ENCODE data around the gene CHMP1B. TPM values are rescaled to one million over a fixed set of nuclear protein-coding genes. Genes with fewer than 3 reads are reported as not detected.
A peak's percentile ranks its signal among the peaks of the same experiment; 100 is the strongest.

The CHMP1B gene
- 43.1 TPM for polyA plus RNA-seq (ENCODE audit: insufficient read length)
- long read RNA-seq, donor 1, transcript CHMP1B-201 (1 exons, 3,054 nt): major isoform, 137 of 137 reads
- long read RNA-seq, donor 1, partial matches to known transcripts: 0 of 137 reads
- long read RNA-seq, donor 1, other reads (novel, unspliced or antisense): 0 of 137 reads
- long read RNA-seq, donor 2, transcript CHMP1B-201 (1 exons, 3,054 nt): major isoform, 101 of 101 reads
- long read RNA-seq, donor 2, partial matches to known transcripts: 0 of 101 reads
- long read RNA-seq, donor 2, other reads (novel, unspliced or antisense): 0 of 101 reads
- long read RNA-seq, donor 3, transcript CHMP1B-201 (1 exons, 3,054 nt): major isoform, 80 of 80 reads
- long read RNA-seq, donor 3, partial matches to known transcripts: 0 of 80 reads
- long read RNA-seq, donor 3, other reads (novel, unspliced or antisense): 0 of 80 reads
- long read RNA-seq, donor 4, transcript CHMP1B-201 (1 exons, 3,054 nt): major isoform, 15 of 15 reads
- long read RNA-seq, donor 4, partial matches to known transcripts: 0 of 15 reads
- long read RNA-seq, donor 4, other reads (novel, unspliced or antisense): 0 of 15 reads
- long read RNA-seq, donor 5, transcript CHMP1B-201 (1 exons, 3,054 nt): major isoform, 155 of 155 reads
- long read RNA-seq, donor 5, partial matches to known transcripts: 0 of 155 reads
- long read RNA-seq, donor 5, other reads (novel, unspliced or antisense): 0 of 155 reads
- long read RNA-seq, donor 6, transcript CHMP1B-201 (1 exons, 3,054 nt): major isoform, 93 of 93 reads
- long read RNA-seq, donor 6, partial matches to known transcripts: 0 of 93 reads
- long read RNA-seq, donor 6, other reads (novel, unspliced or antisense): 0 of 93 reads
- long read RNA-seq, donor 7, transcript CHMP1B-201 (1 exons, 3,054 nt): major isoform, 123 of 123 reads
- long read RNA-seq, donor 7, partial matches to known transcripts: 0 of 123 reads
- long read RNA-seq, donor 7, other reads (novel, unspliced or antisense): 0 of 123 reads
- long read RNA-seq, donor 8, transcript CHMP1B-201 (1 exons, 3,054 nt): major isoform, 43 of 43 reads
- long read RNA-seq, donor 8, partial matches to known transcripts: 0 of 43 reads
- long read RNA-seq, donor 8, other reads (novel, unspliced or antisense): 0 of 43 reads

- peak; percentile 95 for DNase-seq
Measured at GRCh38 chr18:11851146-11851805, at the start of gene CHMP1B. CHMP1B (plus strand) TSS chr18:11851413; CDS start chr18:11851512, 99 bp downstream.

GRCh38 chr18:11801573-11801972 is 49.6 kb upstream of the CHMP1B start:
- no peak for DNase-seq

- no peak for DNase-seq
Measured at GRCh38 chr18:11802158-11802557, 49.1 kb upstream of the CHMP1B start.

- DNase-seq: no peak
Measured at GRCh38 chr18:11802586-11802985, 48.6 kb upstream of the CHMP1B start.

- no peak for DNase-seq
Measured at GRCh38 chr18:11807233-11807632, 44.0 kb upstream of the CHMP1B start.

- DNase-seq: no peak
Measured at GRCh38 chr18:11808001-11808855, 43.0 kb upstream of the CHMP1B start.

- no peak for DNase-seq
Measured at GRCh38 chr18:11809895-11810294, 41.3 kb upstream of the CHMP1B start.

DNA sequence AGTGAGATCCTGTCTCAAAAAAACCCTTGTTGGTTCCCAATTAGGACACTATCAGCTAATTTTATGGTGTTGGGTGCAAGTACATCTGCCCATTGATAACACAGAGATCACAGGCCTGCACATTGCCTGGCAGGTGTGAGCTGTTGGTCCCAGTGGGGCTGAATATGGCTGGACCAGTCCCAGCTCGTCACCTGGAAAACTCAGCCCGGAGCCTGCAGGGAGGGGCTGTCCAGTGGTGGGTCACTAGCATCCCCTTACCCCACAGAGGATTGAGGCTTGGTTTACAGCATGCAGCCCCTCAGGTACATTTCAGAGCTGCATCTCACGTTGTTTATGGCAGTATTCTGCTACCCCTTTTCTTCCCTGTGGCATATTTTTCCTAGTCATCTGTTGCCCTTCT is 40.8 kb upstream of the CHMP1B start:
- no peak for DNase-seq

GRCh38 chr18:11811009-11811408 is 40.2 kb upstream of the CHMP1B start:
- no peak for DNase-seq

DNA sequence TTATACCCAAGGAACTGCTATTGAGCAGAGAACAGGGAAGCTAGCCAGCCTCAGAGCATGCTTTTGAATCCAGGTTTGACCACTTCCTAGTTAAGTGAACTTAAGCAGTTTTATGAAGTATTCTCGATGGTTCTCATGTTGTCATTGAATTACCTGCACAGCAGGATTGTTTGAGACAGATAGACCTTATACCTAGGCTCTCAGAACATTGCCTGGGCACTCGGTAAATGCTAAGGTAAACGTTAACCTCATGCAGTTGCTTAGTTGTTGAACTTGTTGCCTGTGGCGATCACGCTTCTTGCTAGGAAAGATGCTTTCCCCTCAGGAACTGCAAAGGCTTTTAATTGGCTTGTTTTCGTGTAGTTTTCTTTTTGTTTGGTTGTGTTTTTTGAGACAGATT is 34.0 kb upstream of the CHMP1B start:
- DNase-seq: no peak

DNA sequence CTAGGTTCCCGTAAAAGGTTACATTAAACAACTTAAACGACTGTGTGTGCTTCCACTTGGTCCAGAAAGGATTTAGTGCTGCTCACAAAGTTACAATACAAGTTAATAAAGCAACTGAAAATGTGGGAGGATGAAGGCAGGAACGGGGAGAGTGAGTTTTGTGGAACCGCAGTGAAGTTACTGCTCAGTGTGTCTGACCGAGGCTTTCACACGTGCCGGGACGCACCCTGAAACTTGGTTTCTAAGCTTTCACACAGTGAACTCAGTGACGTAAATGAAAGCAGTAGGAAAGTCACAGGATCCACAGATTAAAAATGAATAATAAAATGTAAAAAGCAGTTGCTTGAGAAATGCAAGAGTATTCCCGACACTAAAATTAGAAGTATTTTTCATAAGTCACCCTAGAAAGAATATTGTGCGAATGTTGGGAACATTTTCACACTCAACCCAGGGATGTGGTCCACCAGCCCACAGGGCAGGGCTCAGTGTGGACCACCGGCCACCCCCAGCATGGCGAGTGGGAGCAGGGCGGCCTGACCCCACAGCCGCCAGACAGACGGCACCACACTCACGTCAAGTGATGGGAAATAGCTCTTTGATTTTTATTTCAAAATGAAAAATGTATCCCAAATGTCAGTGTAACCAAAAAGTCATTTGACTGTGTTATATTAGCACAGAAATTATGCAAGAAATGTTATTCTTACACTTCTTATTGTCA is 32.6 kb upstream of the CHMP1B start:
- DNase-seq: no peak

DNA sequence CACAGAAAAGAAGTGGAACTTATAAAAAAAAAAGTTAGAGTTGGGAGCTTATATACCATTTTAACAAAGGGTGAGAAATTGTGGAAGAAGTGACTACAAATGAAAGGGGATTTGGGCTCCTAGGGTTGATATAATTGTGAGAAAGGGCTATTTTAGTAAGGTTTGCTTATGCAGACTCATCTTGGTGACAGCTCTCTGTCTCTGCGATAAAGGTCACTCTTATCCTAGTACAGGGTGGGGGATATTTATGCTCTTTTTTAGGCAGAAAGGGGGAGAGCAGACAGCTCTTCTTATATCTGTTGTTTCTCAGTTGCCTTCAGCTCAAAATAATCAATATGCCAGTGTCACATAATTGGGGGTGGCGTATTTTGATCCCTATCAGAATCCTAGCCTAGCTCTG is 31.3 kb upstream of the CHMP1B start:
- DNase-seq: no peak

DNA sequence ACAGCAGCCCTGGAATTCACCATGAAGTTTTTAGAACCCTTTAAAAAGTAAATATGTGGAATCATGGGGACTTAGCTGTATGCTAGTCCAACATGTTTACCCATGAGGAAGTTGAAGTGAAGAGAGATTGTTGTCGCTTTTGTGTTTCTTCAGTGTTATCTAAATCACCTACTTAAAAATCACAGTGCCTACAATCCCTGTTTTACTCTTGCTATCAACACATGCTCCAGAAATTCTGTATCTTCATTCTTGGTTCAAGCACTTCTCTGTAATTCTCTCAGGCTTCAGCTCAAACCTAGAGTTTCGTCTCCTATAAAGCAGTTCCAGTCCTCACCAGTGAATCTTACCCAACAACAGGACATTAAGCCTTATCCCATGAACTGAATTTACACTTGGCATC is 30.5 kb upstream of the CHMP1B start:
- no peak for DNase-seq

GRCh38 chr18:11821208-11821607 is 30.0 kb upstream of the CHMP1B start:
- DNase-seq: no peak

GRCh38 chr18:11821643-11822237 is 29.5 kb upstream of the CHMP1B start:
- DNase-seq: no peak

DNA sequence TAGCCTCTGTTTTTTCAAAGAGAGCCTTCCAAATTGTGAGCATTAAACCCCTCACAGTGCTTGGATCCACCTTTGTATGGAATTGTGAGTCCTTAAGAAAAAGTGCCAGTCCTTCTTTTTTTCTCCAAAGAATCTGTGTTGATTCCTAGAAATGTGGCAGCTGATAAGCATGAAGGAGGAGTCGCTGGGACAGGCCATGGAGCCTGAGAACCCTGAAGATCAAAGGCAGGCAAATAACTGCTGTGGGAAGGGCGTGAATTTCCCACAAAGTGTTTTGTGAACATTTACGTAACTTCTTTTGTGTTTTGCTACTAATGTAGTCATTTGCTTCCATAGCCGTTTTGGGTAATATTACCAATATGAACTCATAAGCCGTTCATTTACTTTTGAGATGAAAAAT is 27.7 kb upstream of the CHMP1B start:
- DNase-seq: no peak

DNA sequence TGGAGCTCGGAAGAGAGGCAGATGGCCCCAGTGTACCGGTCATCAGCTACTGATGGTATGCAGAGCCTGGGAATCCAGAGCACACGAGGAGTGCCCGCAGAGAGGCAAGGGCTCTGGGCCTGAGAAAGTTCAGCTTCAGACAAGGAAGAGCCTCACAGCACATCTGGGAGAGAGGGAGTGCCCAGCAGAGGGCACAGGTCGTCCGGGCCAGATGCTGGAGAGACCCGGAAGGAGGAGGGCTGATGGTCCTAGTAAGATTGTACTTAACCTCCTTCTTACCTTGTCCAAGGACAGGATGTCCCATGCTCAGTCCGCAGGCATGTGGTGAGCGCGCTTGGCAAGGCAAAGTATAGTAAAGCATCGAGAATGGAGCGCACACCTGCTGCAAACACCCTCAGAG is 24.4 kb upstream of the CHMP1B start:
- DNase-seq: no peak

DNA sequence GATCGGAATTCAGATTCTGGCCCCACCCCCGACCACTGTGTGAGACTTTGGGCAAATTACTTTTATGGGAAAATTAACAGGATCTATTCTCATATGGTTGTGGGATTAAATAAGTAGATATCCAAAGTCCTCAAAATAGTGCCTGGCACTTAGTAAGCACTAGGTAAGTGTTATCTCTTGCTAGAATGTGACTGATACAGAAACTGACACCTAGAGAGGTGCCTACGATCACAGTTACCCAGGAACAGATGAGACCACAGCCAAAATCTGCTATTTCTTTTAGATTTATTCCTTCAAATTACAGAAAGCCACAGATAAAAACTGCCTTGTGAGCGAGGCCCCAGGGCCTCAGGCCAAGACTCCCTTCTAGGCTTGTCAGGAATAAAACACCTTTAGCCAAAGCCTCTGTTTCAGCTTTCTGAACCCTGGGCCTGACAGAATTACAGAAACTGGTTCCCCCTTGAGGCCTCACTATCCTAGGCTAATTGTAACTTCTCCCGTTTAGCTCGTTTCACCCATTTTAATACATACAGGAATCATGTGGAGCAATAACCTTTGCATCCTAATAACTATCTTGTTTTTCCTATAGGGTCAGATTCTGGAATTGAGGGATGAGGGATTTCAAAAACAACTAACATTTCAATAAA is 22.3 kb upstream of the CHMP1B start:
- no peak for DNase-seq

DNA sequence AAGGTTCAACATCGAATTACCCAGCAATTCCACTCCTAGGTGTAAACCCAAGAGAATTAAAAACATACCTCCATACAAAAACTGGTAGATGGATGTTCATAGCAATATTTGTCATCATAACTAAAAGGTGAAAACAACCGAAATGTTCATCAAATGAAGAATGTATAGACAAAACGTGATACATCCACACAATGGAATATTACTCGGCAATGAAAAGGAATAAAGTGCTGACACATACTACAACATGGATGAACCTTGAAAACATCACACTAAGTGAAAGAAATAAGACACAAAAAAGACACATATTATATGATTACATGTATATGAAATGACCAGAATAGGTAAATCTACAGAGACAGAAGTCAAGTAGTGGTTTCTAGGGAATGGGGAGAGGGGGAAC is 20.6 kb upstream of the CHMP1B start:
- no peak for DNase-seq
